Posterior vena cava (tissue), 2 donors: Measurements from ENCODE around the gene VPS52. TPM values are rescaled to one million over a fixed set of nuclear protein-coding genes. Genes with fewer than 3 reads are reported as not detected.
"Not testable (repeated sequence)": the region's sequence is repeated elsewhere in the genome, so short reads cannot be mapped to it uniquely, and the experiment has no call there.

ENCODE experiments used
- DNase-seq: peaks from one replicate; pipeline ENCODE4 v3.0.0-alpha.2; 2020; ENCODE audit warnings: low spot score
- intact Hi-C, 2 donors: fragments of 100-400 bp; cut with DNase I; formaldehyde crosslinking; loops; one replicate each; pipeline versions ENCODE4 v1.14.1 to v1.14.2; 2022 to 2023
- total RNA-seq, 2 donors: library from RNA; stranded (reverse); fragmentation: NEBNext Ultra II Directional; extraction: Animal tissue kit (Norgen Biotek cat#: 25700); gene quantifications; one replicate each; pipeline ENCODE4 v1.2.1, GENCODE V29; 2021
- donor health status: DM: yes; HTN: yes; CAD: no.
- donor health status: DM: yes; HTN: yes; CAD: no.

The VPS52 gene
- total RNA-seq, 2 donors from 2014 or later, result 27.8 to 44.0 TPM

DNA sequence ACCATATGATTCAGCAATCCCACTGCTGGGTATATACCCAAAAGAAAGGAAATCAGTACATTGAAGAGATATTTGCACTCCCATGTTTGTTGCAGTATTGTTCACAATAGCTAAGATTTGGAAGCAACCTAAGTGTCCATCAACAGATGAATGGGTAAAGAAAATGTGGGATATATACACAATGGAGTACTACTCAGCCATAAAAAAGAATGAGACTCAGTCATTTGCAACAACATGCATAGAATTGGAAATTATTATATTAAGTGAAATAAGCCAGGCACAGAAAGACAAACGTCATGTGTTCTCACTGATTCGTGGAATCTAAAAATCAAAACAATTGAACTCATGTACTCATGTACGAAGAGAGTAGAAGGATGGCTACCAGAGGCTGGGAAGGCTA is 9.2 kb downstream of the VPS52 start:
- intact Hi-C loops, DNase-seq: not testable (repeated sequence)

DNA sequence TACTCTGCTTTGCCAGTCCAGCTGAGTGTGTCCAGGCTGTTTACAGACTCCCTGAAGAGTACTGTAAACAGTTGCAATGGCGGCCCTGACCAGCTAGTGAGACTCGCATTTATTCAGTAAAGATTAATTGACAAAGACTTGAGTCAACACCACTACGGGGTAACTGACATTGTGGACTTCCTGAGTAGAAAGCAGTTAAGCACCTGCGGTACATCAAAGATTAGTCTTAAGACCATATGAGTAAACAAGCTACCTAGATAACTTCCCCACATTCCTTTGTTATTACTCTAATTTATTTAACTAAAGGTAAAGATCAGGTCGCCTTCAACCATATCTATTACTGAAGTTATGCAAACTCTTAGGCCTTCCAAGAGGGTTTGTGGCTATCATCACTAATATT is 12.6 kb downstream of the VPS52 start:
- DNase-seq, result no peak
- intact Hi-C loops, result loop anchor here in 1 of 2 donors (10.0 kb wide), 1 partner anchor 144 kb away; no protein-coding TSS in a partner anchor

DNA sequence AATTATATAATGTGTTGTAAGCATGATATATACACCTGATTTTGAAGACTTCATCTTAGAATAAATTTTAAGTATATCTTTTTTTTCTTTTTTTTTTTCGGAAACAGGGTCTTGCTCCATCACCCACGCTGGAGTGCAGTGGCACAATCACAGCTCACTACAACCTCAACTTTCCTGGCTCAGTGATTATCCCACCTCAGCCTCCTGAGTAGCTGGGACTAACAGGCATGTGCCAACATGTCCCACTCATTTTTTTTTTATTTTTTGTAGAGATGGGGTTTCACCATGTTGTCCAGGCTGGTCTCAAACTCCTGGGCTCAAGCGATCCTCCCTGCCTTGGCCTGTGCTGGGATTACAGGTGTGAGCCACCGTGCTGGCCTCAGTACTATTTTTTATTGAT is 17.1 kb downstream of the VPS52 start:
- peak; percentile 12 for DNase-seq
- intact Hi-C loops, result loop anchor here in 1 of 2 donors (10.0 kb wide), 1 partner anchor 140 kb away; no protein-coding TSS in a partner anchor

DNA sequence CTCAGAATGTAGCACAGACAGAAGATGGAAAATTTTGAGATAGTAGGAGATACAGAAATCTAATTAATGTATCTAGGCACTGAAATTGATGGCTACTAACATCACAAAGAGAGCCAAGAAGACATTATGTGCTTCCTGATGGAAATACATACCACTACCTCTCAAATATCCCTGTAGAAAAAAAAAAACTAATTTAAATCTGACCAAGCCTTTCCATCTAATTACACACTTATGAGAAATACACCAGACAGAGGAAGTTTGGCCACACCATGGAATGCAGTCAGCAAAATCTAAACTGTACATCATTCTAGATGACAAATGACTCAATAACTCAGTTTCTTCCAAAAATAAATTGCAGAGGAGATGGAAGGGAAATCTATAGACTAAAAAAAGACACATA is 18.9 kb downstream of the VPS52 start:
- intact Hi-C loops, result loop anchor here in 1 of 2 donors (10.0 kb wide), 1 partner anchor 138 kb away; no protein-coding TSS in a partner anchor
- no peak for DNase-seq

DNA sequence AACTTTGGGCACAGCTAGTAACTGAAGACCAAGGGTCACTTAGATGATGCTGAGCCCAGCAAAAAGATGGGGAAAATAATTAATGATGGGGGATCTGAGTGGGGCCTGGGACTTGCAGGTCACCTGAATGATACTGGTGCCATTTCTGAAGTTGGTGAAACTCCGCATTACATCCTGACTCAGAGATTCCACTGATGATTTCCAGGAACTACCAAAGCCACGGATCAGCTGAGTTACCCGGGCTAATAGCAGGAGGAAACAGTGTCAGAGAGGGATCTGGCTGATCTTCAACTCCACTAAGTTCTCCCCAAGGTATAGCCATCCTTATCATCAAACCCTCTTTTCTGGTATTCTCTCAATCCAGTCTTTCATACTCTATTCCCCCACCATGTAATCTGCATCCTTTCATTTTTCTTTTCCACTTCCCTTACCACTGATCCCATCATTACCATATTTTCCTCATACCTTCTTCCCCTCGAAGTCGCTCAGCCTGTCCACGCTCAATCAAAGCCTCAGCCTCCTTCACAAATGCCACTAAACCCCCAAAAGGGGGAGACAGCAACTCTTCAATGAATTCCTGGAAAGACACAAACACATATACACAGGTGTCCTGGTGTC is 20.2 kb downstream of the VPS52 start:
- DNase-seq, result peak; percentile 16
- intact Hi-C loops, result loop anchor here in 1 of 2 donors (10.0 kb wide), 1 partner anchor 137 kb away; no protein-coding TSS in a partner anchor

DNA sequence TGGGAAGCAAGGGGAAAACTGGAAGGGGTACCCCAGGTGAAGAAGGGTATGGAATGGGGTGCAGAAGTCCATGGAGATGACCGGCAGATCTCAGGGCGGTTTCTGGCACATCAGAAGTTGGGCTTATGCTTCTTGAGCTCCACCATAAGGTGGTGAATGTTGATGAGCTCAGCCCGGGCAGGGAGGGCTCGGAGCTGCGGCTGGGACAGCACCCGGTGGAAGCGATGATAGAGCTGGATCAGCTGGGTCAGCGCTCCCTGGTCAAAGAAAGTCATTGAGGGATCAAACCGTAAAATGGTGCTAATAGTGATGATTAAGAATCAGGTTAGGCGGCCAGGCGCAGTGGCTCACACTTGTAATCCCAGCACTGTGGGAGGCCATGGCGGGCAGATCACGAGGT is 20.9 kb downstream of the VPS52 start:
- peak; percentile 44 for DNase-seq
- intact Hi-C loops, result loop anchor here in 1 of 2 donors (10.0 kb wide), 1 partner anchor 136 kb away; no protein-coding TSS in a partner anchor

DNA sequence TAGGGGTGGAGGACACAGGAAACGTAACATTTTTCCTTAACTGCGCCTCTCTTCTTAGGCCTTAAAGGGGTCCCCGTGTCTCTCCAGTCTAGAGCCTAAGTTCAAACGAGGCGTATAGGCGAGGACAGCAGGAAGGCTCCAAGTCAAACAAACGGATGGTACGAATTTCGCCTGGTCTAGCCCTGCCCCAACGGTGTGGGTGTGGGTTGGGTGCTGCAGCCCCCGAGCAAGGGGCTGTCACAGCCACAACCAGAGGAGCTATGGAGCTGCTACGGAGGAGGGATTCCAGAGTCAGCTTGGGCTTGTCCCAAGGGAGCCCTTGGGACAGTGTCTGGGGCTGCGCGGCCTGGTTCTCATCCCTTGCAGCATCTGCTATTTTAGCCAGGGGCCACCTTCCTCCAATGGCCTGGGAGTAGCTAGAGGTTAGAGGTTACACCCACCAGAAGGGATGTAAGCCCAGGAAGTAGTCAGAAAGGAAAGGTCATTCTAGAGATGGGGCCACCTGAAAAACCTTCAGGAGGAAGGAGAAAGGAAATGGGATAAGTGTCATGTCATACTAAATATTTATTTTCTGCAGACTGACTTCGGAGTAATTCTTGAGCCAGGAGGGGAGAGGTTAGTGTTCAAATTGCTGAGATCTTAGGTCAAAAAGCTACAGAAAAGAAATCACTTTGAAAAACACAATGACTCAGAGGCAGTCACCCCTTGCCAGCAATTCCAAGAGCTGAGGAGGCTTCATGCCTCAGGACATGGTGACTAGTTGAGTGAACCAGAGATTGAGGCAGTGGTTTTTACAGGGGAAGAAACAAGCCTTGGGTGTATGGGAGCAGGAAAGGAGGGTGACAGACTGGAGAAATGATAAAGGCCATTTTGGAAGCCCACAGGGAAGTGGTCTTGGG is 21.7 kb downstream of the VPS52 start:
- peak; percentile 72 for DNase-seq
- intact Hi-C loops, result loop anchor here (5.0 to 10.0 kb wide), 3 partner anchors 85 to 135 kb away; no protein-coding TSS in a partner anchor

DNA sequence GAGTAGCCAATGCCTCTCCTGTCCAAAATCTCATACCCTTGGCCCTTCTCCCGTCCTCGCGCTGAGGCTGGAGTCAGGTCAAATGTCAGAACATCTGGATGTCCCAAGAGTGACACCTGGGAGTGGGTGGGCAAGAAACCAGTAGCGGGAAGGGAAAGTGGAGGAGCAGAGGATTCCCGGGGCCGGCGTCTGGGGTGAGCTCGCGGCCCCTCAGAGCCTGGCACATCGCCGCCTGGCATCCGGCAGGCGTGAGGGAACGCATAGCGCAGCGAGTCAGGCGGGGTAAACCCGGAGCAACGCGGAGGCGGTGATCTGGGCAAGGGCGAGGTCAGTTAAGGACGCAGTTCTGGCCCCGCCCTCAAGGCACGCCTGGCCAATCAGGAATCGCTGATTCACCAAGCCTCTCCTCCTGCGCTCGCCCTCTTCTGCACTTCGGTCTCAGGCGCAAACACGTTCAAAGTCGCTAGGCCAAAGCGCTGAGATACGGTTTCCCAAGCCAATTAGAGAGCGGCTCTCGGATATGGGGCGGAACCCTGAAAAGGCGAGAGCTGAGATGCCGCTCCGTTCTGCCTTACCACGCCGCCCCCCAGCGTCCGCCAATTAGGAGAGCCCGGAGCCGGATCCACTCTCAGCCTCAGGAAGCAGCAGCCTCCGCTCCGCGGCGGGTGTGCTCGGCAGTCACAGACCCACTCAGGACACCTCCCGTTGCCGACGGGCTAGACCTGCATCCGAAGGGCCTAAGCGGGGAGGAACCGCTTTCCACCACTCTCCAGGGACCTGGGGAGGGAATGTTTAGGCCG is 22.5 kb downstream of the VPS52 start:
- DNase-seq, result peak; percentile 98
- intact Hi-C loops, result loop anchor here in 1 of 2 donors (5.0 to 10.0 kb wide), 2 partner anchors 84 to 132 kb away; no protein-coding TSS in a partner anchor

DNA sequence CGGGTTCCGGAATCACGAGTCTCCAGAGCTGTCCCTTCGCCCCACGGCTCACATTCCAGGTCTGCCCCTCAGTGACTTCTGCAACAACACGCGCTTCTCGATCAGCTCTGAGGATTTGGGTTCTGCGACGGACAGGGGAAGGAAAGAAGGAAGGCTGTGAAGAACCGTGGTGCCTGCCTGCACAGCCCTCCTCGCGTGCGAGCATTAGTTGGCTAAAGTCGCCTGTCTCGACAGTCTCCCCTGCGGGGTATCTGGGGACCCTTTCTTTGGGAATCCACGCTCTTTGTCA is 23.1 kb downstream of the VPS52 start:
- no peak for DNase-seq
- intact Hi-C loops, result loop anchor here in 1 of 2 donors (5.0 to 10.0 kb wide), 2 partner anchors 84 to 131 kb away; no protein-coding TSS in a partner anchor

DNA sequence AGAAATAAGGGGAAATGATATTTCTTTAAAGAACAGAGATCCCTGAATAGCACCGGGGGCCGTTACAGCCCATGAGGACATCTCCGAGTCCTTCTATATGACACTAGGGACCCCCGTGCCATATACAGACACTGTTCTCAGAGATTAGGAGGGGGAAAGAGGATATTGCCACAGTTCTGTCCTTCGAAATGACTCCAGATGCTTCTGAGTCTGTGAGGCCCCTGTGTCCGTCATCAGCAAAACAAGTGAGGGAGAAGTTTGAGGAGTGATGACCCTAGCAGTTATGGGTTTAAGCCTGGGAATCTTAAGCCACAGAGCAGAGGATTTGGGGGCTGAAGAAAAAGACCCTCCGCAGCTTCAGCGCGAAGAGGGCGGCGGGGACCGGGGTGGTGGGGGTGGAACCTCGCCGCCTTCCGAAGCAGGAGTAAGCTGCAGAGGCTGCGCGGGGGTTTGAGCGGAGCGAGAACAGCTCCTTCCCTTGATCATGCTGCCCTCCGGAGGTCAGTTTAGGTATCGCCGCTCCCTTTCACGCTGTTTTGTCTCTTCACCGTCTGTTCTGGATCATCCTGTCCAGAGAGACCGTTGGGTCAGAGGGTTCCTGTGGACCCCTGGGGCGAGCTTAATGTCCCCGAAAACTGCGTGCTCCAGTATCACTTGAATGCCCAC is 23.6 kb downstream of the VPS52 start:
- DNase-seq, result peak; percentile 95
- intact Hi-C loops, result loop anchor here in 1 of 2 donors (5.0 to 10.0 kb wide), 2 partner anchors 83 to 131 kb away; no protein-coding TSS in a partner anchor

DNA sequence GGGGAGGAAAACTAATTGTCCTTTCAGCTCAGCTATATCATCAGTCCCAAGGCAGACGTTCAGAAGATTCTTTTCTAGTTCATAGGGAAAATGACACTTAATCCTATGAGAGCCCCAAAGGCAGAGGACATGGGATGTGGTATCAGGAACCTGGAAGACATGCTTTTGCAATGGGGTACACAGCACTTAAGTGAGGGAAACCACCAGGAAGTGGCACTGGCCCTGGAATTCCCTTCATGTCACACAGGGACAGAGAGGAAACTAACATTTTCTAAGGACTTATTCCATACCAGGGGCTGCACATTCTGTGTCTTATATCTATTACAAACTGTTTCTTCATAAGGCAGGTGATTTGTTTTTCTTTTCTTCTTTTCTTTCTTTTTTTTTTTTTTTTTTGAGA is 28.2 kb downstream of the VPS52 start:
- no peak for DNase-seq
- intact Hi-C loops, result loop anchor here in 1 of 2 donors (5.0 to 10.0 kb wide), 2 partner anchors 79 to 231 kb away; no protein-coding TSS in a partner anchor

DNA sequence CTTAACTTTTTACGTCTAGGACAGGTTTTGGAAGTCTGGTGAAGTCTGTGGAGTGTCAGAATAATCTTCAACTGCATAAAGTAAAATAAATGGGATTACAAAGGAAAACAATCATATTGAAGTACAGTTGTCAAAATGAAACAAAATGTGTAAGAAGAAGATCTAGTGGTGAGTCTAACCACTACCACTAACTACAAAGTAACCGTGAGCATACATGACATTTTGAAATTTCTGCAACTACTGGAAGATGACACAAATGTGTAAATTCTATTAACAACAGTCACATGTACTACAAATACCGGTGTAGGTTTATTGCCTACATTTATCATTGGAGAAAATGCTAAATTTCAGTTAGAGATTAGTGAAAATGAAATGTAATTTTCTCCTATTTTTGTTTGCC is 29.7 kb downstream of the VPS52 start:
- DNase-seq, result no peak
- intact Hi-C loops, result loop anchor here in 1 of 2 donors (5.0 to 10.0 kb wide), 2 partner anchors 77 to 230 kb away; no protein-coding TSS in a partner anchor

DNA sequence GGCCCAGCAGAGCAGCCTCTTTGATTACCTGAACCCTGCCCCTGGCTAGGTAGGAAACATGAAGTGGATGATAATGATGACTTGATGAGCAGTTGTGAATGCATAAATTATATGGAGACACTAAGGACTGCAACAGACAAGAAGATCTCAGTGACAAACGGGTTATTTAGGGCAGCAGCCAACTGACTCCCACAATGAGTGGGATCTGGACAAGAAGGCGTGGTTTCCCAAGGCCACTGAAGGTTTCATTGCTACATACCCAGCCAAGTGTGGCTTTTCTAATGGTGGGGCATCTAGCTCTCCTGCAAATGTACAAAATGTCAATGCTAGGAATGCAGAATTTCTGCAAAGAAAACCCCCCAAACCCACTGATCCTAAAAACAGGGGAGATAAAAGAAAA is 33.9 kb downstream of the VPS52 start:
- intact Hi-C loops, result no loop called here
- no peak for DNase-seq

DNA sequence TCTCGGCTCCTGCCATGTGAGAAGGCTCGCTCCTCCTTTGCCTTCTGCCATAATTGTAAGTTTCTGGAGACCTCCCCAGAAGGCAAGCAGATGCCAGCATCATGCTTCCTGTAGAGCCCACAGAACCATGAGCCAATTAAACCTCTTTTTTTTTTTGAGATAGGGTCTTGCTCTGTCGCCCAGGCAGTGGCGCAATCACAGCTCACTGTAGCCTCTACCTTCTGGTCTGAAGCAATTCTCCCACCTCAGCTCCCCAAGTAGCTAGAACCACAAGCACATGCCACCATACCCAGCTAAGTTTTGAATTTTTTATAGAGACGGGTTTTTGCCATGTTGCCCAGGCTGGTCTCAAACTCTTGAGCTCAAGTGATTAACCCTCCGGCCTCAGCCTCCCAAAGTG is 34.8 kb downstream of the VPS52 start:
- no peak for DNase-seq
- intact Hi-C loops, result no loop called here

DNA sequence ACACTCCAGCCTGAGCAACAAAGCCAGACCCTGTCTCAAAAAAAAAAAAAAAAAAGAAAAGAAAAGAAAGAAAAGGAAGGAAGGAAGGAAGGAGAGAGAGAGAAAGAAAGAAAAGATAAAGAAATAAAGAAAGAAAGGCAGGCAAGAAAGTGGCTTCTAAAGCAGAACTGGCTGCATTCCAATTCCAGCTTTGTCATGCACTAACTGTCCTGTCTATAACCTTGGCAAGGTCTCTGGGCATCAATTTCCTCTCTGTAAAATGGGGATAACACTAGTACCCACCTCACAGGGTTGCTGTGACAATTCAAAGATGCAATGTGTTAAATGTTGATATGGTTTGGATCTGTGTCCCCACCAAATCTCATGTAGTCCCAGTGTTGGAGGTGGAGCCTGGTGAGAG is 35.3 kb downstream of the VPS52 start:
- intact Hi-C loops, result no loop called here
- no peak for DNase-seq

DNA sequence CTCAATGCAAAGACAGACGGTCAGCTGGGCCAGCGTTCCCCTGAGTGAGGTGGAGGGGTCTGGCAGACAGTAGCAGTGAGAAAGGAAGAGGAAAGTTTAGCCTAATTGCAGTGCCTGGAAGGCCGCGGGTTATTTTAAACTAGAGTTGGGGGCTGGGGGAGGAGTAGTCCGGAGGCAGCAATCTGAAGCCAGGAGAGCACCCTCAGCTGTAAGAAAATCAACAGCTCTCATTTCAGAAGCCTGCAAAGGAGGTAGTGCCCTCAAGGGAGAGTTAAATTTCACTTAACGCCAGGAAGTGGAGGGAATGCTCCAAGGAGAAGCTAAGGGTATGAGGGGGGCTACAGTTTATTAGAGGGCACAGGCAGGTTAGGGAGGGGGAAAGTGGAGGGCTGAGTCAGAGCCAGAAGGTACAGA is 36.4 kb downstream of the VPS52 start:
- DNase-seq, result no peak
- intact Hi-C loops, result no loop called here

DNA sequence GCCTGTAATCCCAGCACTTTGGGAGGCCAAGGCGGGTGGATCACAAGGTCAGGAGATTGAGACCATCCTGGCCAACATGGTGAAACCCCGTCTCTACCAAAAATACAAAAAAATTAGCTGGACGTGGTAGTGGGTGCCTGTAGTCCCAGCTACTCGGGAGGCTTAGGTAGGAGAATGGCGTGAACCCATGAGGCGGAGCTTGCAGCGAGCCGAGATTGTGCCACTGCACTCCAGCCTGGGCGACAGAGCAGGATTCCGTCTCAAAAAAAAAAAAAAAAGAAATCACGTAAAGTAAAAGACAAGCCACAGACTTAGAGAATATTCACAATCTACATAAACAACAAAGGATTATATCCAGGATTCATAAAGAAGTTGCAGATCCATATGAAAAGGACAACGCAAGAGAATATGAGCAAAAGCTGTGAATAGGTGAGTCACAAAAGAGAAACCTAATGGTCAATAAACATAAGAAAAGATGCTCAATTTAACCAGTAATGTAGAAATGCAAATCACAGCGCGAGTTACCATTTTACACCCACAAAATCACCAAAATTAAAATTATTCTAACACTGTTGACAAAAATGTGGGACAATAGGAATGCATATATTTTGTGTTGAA is 45.1 kb downstream of the VPS52 start:
- intact Hi-C loops, result not testable (repeated sequence)

DNA sequence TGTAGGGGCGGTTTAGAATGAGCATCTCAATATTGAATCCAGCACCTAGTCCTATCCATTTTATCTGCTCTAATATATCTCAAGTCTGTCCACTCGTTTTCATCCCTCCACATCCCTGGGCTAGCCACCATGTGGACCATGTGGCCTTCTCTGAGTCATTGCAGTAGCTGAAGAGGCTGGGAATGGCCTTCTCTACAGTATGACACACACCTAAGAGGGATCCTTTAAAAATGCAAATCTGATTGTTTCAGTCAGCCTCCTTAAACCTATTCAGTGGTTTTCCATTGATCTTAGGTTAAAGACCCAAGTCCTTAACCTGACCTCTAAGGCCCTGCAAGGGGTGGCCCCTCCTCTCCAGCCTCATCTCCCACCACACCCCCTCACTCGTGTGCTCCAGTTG is 54.0 kb downstream of the VPS52 start:
- DNase-seq, result no peak
- intact Hi-C loops, result no loop called here

More for the DNA sequence above, 45.1 kb downstream of the VPS52 start:
- DNase-seq, result not testable (repeated sequence)
